ENCODE measurements around the gene SIT1. TPM values are rescaled to one million over a fixed set of nuclear protein-coding genes. Genes with fewer than 3 reads are reported as not detected.

The SIT1 gene
- total RNA-seq, 2 experiments from 2014 or later = 144 to 155 TPM

GRCh38 chr9:35664531-35665470, 14.1 kb upstream of the SIT1 start, which contains the start of gene ARHGEF39:
Gene ARHGEF39, minus strand, starts transcription at chr9:35665195. Its CDS starts 26 bp downstream, at chr9:35665169.
- CTCF ChIA-PET = interaction anchor here (0.6 to 14.2 kb wide), 17 partner anchors 9 to 91 kb away, joined by 3 to 208 read pairs (median 5); partner anchors contain the start of genes CD72, CREB3, SIT1 and TESK1
- Mint-ChIP-seq H3K9me3 (ENCODE audit: low read depth) (no peaks in the 10 kb centered on the region), H3K4me3 (peak within 1 kb of the TSS; percentile 87), H3K4me1 (peaks cover 61% of the 10 kb centered on the region), H3K27me3 (no peaks in the 10 kb centered on the region), H3K27ac (peak within 1 kb of the TSS; percentile 81), H3K36me3 (peaks cover 27% of the 10 kb centered on the region)
- ATAC-seq (peak; percentile 89), DNase-seq (peak; percentile 87)

- peaks cover 4% of the 10 kb centered on the region for H3K27me3 Mint-ChIP-seq
- peaks cover 31% of the 10 kb centered on the region for H3K36me3 Mint-ChIP-seq
- H3K4me1 Mint-ChIP-seq = peaks cover 76% of the 10 kb centered on the region
- DNase-seq (no peak), ATAC-seq (no peak)
- peak overlapping the region; percentile 85 for H3K27ac Mint-ChIP-seq
- no peaks in the 10 kb centered on the region for H3K9me3 Mint-ChIP-seq (ENCODE audit: low read depth)
- CTCF ChIA-PET = interaction anchor here (1.0 to 14.2 kb wide), 7 partner anchors 15 to 70 kb away, joined by 4 to 208 read pairs (median 16); partner anchors contain the start of genes CD72, CREB3, SIT1 and TLN1
- H3K4me3 Mint-ChIP-seq = peak overlapping the region; percentile 6
Measured at GRCh38 chr9:35662437-35662836, 11.7 kb upstream of the SIT1 start.

- Mint-ChIP-seq H3K36me3 (peaks cover 31% of the 10 kb centered on the region), H3K4me1 (peaks cover 82% of the 10 kb centered on the region), H3K27ac (peak overlapping the region; percentile 85), H3K9me3 (ENCODE audit: low read depth) (no peaks in the 10 kb centered on the region), H3K27me3 (peaks cover 4% of the 10 kb centered on the region), H3K4me3 (peak overlapping the region; percentile 48)
- CTCF ChIA-PET = interaction anchor here (1.2 to 14.2 kb wide), 9 partner anchors 14 to 74 kb away, joined by 3 to 208 read pairs (median 6); partner anchors contain the start of genes CD72, CREB3, SIT1 and TLN1
- DNase-seq = peak; percentile 56
- ATAC-seq = no peak
Measured at GRCh38 chr9:35661756-35662350, 11.1 kb upstream of the SIT1 start.

GRCh38 chr9:35660966-35661415, 10.3 kb upstream of the SIT1 start:
- Mint-ChIP-seq H3K27ac (peak overlapping the region; percentile 6), H3K36me3 (peaks cover 31% of the 10 kb centered on the region), H3K27me3 (peaks cover 4% of the 10 kb centered on the region), H3K4me3 (no peak overlapping the region), H3K9me3 (ENCODE audit: low read depth) (no peaks in the 10 kb centered on the region), H3K4me1 (peaks cover 83% of the 10 kb centered on the region)
- no peak for DNase-seq
- CTCF ChIA-PET = interaction anchor here (1.0 to 14.2 kb wide), 11 partner anchors 13 to 86 kb away, joined by 3 to 208 read pairs (median 5); partner anchors contain the start of genes CD72, CREB3, SIT1 and TESK1
- ATAC-seq = no peak

- no peaks in the 10 kb centered on the region for H3K9me3 Mint-ChIP-seq (ENCODE audit: low read depth)
- H3K27me3 Mint-ChIP-seq = peaks cover 4% of the 10 kb centered on the region
- peak overlapping the region; percentile 95 for H3K27ac Mint-ChIP-seq
- CTCF ChIA-PET = interaction anchor here (0.7 to 14.2 kb wide), 19 partner anchors 11 to 223 kb away, joined by 3 to 208 read pairs (median 10); partner anchors contain the start of genes CD72, CREB3, SIT1 and TESK1
- peaks cover 75% of the 10 kb centered on the region for H3K4me1 Mint-ChIP-seq
- H3K36me3 Mint-ChIP-seq = peaks cover 31% of the 10 kb centered on the region
- DNase-seq = no peak
- no peak for ATAC-seq
- H3K4me3 Mint-ChIP-seq = peak overlapping the region; percentile 84
Measured at GRCh38 chr9:35659340-35659739, 8.6 kb upstream of the SIT1 start.

- CTCF ChIA-PET = interaction anchor here (0.7 to 14.2 kb wide), 21 partner anchors 11 to 223 kb away, joined by 3 to 208 read pairs (median 9); partner anchors contain the start of genes CD72, CREB3, RGP1 and SIT1
- Mint-ChIP-seq H3K4me1 (peaks cover 70% of the 10 kb centered on the region), H3K36me3 (peaks cover 31% of the 10 kb centered on the region), H3K27me3 (peaks cover 4% of the 10 kb centered on the region), H3K9me3 (ENCODE audit: low read depth) (no peaks in the 10 kb centered on the region), H3K27ac (peak overlapping the region; percentile 95), H3K4me3 (peak overlapping the region; percentile 84)
- DNase-seq = no peak
- no peak for ATAC-seq
Measured at GRCh38 chr9:35658968-35659220, 8.2 kb upstream of the SIT1 start.

GRCh38 chr9:35658137-35658967, 7.6 kb upstream of the SIT1 start, which contains the start of gene CCDC107:
Gene CCDC107, plus strand, starts transcription at chr9:35658292. Its CDS starts 88 bp downstream, at chr9:35658380.
- Mint-ChIP-seq H3K27me3 (peaks cover 4% of the 10 kb centered on the region), H3K4me3 (peak within 1 kb of the TSS; percentile 84), H3K36me3 (peaks cover 29% of the 10 kb centered on the region), H3K27ac (peak within 1 kb of the TSS; percentile 95), H3K9me3 (ENCODE audit: low read depth) (no peaks in the 10 kb centered on the region), H3K4me1 (peaks cover 66% of the 10 kb centered on the region)
- CTCF ChIA-PET = interaction anchor here (0.6 to 14.2 kb wide), 32 partner anchors 8 to 224 kb away, joined by 3 to 208 read pairs (median 4); partner anchors contain the start of genes CD72, CREB3, RGP1 and SIT1
- DNase-seq = peak; percentile 86
- ATAC-seq = peak; percentile 71

GRCh38 chr9:35657546-35658136, 6.9 kb upstream of the SIT1 start, which contains the start of gene RMRP:
Gene RMRP, minus strand, starts transcription at chr9:35658019.
- Mint-ChIP-seq H3K27me3 (peaks cover 4% of the 10 kb centered on the region), H3K4me1 (peaks cover 61% of the 10 kb centered on the region), H3K36me3 (peaks cover 24% of the 10 kb centered on the region), H3K27ac (peak within 1 kb of the TSS; percentile 95), H3K9me3 (ENCODE audit: low read depth) (no peaks in the 10 kb centered on the region), H3K4me3 (peak within 1 kb of the TSS; percentile 84)
- peak; percentile 92 for ATAC-seq
- peak; percentile 95 for DNase-seq
- CTCF ChIA-PET = interaction anchor here (0.6 to 14.2 kb wide), 27 partner anchors 9 to 191 kb away, joined by 3 to 208 read pairs (median 6); partner anchors contain the start of genes CD72, CREB3, RGP1 and SIT1

- peaks cover 4% of the 10 kb centered on the region for H3K27me3 Mint-ChIP-seq
- H3K27ac Mint-ChIP-seq = peak overlapping the region; percentile 95
- ATAC-seq (no peak), DNase-seq (no peak)
- H3K4me3 Mint-ChIP-seq = peak overlapping the region; percentile 84
- peaks cover 22% of the 10 kb centered on the region for H3K36me3 Mint-ChIP-seq
- peaks cover 59% of the 10 kb centered on the region for H3K4me1 Mint-ChIP-seq
- no peaks in the 10 kb centered on the region for H3K9me3 Mint-ChIP-seq (ENCODE audit: low read depth)
- CTCF ChIA-PET = interaction anchor here (0.8 to 14.2 kb wide), 20 partner anchors 9 to 191 kb away, joined by 3 to 208 read pairs (median 8); partner anchors contain the start of genes CD72, CREB3, RGP1 and SIT1
Measured at GRCh38 chr9:35656831-35657545, 6.3 kb upstream of the SIT1 start.

GRCh38 chr9:35656348-35656747, 5.6 kb upstream of the SIT1 start:
- peak overlapping the region; percentile 8 for H3K4me3 Mint-ChIP-seq
- H3K9me3 Mint-ChIP-seq (ENCODE audit: low read depth) = no peaks in the 10 kb centered on the region

GRCh38 chr9:35653611-35654010, 2.9 kb upstream of the SIT1 start:
- Mint-ChIP-seq H3K27ac (no peak overlapping the region), H3K4me3 (no peak overlapping the region), H3K36me3 (peaks cover 12% of the 10 kb centered on the region), H3K9me3 (ENCODE audit: low read depth) (no peaks in the 10 kb centered on the region), H3K27me3 (peaks cover 4% of the 10 kb centered on the region), H3K4me1 (peaks cover 48% of the 10 kb centered on the region)
- no peak for DNase-seq
- no peak for ATAC-seq
- CTCF ChIA-PET = interaction anchor here (0.6 to 3.1 kb wide), 4 partner anchors 39 to 50 kb away, joined by 3 to 10 read pairs (median 4); no protein-coding TSS in a partner anchor

More at GRCh38 chr9:35656348-35656747, 5.6 kb upstream of the SIT1 start:
- DNase-seq (no peak), ATAC-seq (no peak)
- H3K27me3 Mint-ChIP-seq = peaks cover 4% of the 10 kb centered on the region
- peaks cover 60% of the 10 kb centered on the region for H3K4me1 Mint-ChIP-seq
- peaks cover 18% of the 10 kb centered on the region for H3K36me3 Mint-ChIP-seq
- H3K27ac Mint-ChIP-seq = no peak overlapping the region
- CTCF ChIA-PET = interaction anchor here (0.8 to 14.2 kb wide), 7 partner anchors 8 to 100 kb away, joined by 3 to 208 read pairs (median 10); partner anchors contain the start of genes CD72 and SIT1

Data from activated CD8-positive, alpha-beta memory T cell treated with anti-CD3 and anti-CD28 coated beads, Interleukin-2, amount 10 ng/mL, durations not matched to agents 7 days and 5 days (primary cell).